Measurements from ENCODE around the gene DDX17. TPM values are rescaled to one million over a fixed set of nuclear protein-coding genes. Genes with fewer than 3 reads are reported as not detected.
"Not testable (repeated sequence)": the region's sequence is repeated elsewhere in the genome, so short reads cannot be mapped to it uniquely, and the experiment has no call there.

DDX17 gene
- total RNA-seq, 1 experiment from 2014 or later: 354 TPM

DNA sequence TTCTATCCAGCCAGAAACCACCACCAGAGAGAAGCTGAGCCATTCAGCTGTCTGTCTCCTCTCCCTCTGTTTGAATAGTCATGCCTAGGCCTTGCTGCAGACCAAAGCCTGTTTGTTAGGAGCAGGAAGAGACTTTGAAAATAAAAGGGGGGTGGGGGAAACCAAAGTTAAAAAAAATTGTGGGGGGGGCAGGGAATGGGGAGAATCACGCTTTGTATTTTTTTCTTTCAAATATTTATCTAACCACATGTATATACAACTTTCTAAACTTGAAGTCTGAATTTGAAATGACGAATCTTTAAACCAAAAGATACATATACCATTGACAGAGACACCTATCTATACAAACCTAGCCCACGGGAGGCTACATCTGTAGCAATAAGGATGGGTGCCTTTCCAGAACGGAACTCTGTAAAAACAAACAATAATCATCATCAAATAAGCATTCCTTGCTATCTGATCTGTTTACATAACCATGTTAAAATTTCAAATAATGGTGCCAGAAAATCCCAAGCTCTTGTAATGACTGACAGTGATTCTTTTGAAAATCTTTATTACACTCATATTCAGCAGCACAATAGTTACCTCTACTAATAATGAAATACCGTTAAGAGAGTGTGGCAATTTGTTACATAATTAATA lies 14.3 kb downstream of the DDX17 start:
- DNase-seq (ENCODE audit: low read depth): no peak

- peak; percentile 35 for DNase-seq (ENCODE audit: low read depth)
Measured at GRCh38 chr22:38490915-38491314, 15.2 kb downstream of the DDX17 start.

DNA sequence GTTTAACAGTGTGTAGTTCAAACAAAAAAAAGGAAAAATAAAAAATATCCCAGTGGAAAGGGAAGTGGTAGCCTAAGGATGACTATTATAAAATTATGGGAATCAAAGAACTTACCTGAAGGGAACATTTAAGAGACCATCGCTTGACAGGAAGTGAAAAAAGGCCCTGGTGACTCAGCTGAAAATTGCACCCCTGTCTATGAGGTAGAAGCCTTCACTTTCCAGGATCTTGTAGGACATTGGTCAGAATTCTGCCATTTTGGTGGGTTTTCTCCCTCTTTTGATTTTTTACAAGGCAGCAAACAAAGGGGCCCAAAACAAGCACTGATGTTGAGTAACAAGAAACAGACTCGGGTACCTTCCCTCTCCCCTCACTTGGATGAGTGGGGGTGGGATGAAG lies 15.6 kb downstream of the DDX17 start:
- DNase-seq (ENCODE audit: low read depth): no peak

- no peak for DNase-seq (ENCODE audit: low read depth)
Measured at GRCh38 chr22:38489561-38490145, 16.5 kb downstream of the DDX17 start.

GRCh38 chr22:38489142-38489541 lies 17.0 kb downstream of the DDX17 start:
- DNase-seq (ENCODE audit: low read depth): no peak

DNA sequence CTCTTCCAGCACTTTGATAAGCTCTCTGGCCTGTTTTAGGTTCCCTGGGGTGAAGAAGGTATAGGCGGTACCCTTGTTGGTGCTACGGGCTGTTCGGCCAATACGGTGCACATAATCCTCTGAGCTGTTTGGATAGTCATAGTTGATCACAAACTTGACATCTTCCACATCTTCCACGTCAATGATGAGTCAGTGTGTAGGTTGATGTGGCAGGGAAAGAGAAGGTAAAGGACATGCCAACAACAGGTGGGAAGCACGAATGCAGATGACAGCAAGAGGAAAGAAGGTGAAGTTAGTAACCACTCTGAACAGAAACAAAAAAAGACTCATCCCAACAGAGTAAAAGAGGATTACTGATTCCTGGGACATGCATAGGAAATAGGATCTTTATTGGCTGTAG lies 18.2 kb downstream of the DDX17 start:
- no peak for DNase-seq (ENCODE audit: low read depth)

DNA sequence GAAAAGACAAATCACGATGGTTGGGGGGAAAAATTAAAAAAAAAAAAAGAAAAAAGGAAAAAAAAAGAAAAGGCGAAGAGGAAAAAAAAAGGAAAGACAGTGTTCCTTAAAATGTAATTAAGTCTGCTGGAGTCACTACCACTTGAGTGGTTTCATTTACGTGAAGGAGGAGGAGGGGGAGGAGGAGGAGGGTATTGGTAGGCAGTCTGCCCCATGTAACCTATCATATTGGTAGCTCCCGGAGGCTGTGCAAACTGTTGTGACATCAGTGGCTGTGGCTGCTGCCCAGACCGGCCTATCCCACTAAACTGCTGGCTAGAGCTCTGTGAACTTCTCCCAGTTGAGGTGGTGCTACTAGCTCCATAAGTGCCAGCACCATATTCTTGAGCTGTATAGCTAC lies 20.3 kb downstream of the DDX17 start:
- DNase-seq (ENCODE audit: low read depth): no peak

DNA sequence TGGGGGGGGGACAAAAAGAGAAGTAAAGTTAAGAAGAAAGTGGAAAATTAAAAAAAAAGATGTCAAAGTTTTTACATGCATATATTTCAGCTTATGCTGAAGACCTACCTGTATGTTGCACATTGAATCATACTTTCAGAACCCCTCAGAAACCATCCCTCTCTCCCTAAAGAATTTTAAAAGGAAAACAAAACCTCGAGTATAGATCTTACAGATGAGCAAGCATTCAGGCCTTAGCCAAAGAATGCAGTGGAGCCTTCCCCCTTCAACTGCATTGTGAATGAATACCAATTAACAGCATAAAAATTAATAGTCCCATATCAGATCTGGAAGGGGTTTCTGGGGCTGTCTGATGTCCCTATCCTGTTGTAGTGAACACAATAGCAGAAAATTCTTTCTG lies 21.9 kb downstream of the DDX17 start:
- no peak for DNase-seq (ENCODE audit: low read depth)

GRCh38 chr22:38482662-38483308 lies 23.3 kb downstream of the DDX17 start:
- no peak for DNase-seq (ENCODE audit: low read depth)

DNA sequence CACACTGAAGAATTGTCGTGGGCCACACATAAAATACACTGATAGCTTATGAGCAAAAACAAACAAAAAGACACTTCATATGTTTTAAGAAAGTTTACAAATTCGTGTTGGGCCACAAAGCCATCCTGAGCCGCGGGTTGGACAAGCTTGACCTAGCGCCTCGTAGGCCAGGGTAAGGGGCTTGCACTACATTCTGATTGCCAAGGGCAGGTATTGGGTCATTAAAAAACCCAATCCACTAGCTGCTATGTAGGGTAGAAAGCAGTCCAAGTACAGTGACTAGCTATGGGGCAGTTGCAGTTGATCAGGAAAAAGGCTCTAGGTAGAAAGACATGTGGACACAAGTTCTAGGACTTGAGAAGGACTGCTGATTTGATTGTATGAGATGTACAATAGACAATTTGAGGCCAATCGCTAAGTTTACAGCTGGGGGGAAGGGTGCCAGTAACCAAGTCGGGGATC lies 24.2 kb downstream of the DDX17 start:
- DNase-seq (ENCODE audit: low read depth): no peak

- DNase-seq (ENCODE audit: low read depth): no peak
Measured at GRCh38 chr22:38481162-38481870, 24.8 kb downstream of the DDX17 start.

- DNase-seq (ENCODE audit: low read depth): no peak
Measured at GRCh38 chr22:38479096-38479837, 26.8 kb downstream of the DDX17 start.

DNA sequence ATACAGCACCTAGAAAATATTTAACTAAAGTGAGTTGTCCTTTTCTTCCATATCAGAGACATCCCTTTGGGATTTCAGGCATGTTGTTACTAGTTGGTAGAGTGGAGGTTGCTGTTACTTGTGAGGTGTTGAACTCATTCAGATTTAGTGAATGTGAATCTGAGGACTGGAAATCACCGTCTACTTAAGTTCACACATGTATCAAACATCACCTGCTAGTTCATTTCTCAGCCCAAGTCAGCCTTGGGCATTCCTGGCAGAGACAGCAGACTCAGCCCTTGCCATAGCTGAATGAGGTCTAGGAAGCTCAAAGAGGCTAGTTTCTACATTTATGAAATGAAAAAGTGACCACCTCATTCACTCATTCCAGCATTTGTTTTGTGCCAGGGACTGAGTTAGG lies 28.5 kb downstream of the DDX17 start:
- no peak for DNase-seq (ENCODE audit: low read depth)

DNA sequence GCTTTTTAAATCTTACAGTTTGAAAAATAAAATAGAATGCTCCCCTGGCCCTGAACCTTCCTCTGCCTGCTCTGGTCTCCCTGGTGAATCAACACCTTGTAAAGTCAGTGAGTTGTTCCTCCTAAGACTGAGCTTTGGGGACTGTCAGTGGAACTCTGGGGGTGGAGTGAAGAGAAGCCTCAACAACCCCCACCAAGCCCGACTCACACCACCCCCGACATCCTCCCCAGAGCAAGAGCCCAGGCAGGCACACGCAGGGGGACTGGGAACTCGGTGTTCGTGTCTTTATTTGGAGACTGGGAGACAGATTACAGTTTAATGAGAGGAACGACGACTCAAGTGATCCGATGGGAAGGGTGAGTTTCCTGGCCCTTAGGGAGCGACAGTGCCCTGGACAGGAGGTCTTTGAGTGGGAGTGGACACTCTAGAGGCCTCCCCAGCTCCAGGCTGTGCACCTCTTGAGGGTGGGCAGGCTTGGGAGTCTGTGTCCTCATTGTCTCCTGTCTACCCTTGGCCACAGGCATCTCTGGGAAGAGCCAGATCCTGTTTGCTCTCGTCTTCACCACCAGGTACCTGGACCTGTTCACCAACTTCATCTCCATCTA lies 32.0 kb downstream of the DDX17 start:
- no peak for DNase-seq (ENCODE audit: low read depth)

GRCh38 chr22:38471237-38471636 lies 34.9 kb downstream of the DDX17 start:
- no peak for DNase-seq (ENCODE audit: low read depth)

DNA sequence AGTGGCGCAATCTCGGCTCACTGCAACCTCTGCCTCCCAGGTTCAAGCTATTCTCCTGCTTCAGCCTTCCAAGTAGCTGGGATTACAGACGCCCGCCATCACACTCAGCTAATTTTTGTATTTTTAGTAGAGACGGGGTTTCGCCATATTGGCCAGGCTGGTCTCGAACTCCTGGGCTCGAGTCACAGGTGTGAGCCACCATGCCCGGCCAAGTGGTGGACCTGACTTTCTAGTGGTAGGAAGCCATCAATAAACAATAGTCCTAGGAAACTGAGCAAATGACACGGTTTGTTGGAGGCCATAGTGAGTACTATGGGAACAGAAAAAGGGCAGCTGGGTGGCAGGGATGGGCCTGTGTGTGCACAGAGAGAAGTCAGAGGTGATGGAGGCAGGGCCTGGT lies 35.9 kb downstream of the DDX17 start:
- not testable (repeated sequence) for DNase-seq (ENCODE audit: low read depth)

DNA sequence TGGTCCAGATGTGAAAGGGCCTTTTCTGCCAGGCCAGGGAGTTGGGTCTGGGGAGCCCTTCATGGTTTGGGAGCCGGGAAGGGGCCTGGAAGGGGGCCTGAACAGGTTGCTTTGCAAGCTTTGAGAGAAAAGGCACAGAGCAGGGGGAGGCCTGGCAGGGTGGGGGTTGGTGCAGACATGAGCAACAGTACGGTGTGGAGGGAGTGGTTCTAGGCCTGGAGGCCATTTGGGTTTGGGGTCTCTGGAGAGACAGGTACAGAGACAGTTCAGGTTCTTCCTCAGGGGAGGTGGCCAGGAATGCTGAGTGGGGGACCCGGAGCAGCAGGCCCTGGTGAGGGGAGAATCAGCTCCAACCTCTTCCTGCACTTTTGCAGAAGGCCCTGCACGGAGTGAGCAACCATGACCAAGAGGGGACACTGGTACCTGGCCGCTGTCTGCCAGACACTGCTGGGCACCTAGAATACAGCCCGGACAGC lies 36.8 kb downstream of the DDX17 start:
- DNase-seq (ENCODE audit: low read depth): no peak

- DNase-seq (ENCODE audit: low read depth): no peak
Measured at GRCh38 chr22:38468443-38469305, 37.4 kb downstream of the DDX17 start.

DNA sequence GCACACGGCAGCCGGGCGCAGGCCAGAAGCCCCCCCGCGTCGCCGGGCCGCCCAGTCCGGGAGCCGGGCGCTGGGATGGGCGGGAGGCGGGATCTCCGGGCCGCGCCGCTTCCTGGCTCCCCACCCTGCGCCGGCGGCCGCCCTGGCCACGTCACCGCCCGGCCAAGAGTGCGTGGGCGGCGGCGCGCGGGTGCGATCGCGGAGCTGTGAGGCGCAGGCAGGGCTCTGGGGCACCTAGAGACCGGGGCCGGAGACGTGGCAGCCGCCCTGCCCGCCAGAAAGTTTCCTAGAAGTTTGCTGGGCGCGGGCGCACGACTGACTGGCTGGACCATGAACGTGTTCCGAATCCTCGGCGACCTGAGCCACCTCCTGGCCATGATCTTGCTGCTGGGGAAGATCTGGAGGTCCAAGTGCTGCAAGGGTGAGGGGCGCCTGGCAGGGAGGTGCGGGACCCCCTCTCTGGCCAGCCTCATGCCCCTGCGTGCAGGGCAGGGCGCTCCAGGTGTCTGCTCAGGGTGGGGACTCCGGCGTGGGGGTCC lies 38.1 kb downstream of the DDX17 start, which contains the start of gene KDELR3:
TSS of gene KDELR3 (plus strand) at position 193 of the 539 bp plus-strand sequence. CDS start at position 331, 138 bp downstream.
- DNase-seq (ENCODE audit: low read depth): peak; percentile 74

DNA sequence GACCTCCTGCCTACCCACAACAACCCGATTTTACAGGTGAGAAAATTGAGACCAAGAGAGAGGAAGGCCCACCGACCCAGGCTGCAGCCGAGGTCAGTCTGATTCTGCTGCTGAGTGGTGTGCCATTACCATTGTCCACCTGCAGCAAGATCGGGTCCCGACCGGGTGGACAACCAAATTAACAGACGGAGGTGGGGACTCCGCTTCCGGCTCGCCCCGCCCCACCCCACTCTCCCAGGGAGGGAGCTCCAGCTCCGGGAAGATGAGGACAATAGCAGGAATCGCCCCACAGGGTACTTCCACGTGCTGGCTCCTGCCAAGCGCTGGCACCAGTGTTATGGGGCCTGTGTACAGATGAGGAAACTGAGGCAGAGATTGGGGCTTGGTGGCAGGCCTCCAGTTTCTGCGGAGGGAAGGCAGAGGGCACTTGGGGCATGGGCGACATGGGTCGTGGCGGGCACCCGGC lies 38.6 kb downstream of the DDX17 start:
- DNase-seq (ENCODE audit: low read depth): no peak
